Measurements from ENCODE around the gene SLC35B1. TPM values are rescaled to one million over a fixed set of nuclear protein-coding genes. Genes with fewer than 3 reads are reported as not detected.
A peak's percentile ranks its signal among the peaks of the same experiment; 100 is the strongest.

SLC35B1 gene
- total and polyA plus RNA-seq, 5 donors: 48.6 to 75.5 (median 56.1) TPM

GRCh38 chr17:49659661-49660382, 47.9 kb downstream of the SLC35B1 start:
- Histone ChIP-seq H3K9me3 (ENCODE audit: control insufficient read depth, low read length) (no peaks in the 10 kb centered on the region), H3K4me3 (ENCODE audit: low read length) (no peak overlapping the region), H3K4me1 (ENCODE audit: control insufficient read depth, insufficient read depth, low read length) (peaks cover 6% of the 10 kb centered on the region), H3K27me3 (ENCODE audit: control insufficient read depth, insufficient read depth) (no peaks in the 10 kb centered on the region), H3K27ac (ENCODE audit: low read length) (no peak overlapping the region)
- DNase-seq: no peak
- WGBS: 74% methylated on average over 3 of the region's 3 CpGs
- intact Hi-C loops (cut with DNase I): no loop called here
- no peak for ATAC-seq

DNA sequence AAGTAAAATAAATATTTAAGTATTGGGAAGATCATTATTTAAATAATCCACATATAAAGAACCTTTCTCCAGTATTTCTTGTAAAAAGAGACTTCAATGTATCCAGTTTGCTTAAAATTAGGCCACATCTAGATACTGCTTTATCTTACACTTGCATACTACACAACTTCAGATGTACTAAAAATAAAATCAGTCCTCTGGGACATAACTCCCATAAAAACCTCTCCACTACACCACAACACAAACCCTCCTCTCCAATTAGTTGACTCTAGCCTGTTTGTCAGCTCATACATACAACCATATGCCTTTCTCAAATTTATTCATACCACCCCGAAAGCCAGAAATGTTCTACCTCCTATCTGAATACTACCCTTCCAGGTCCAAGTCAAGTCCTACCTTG, 51.5 kb downstream of the SLC35B1 start:
- ATAC-seq (no peak), DNase-seq (no peak)
- 80% methylated on average over 1 of the region's 1 CpG for WGBS
- H3K27me3 ChIP-seq (ENCODE audit: control insufficient read depth, insufficient read depth): no peaks in the 10 kb centered on the region
- H3K4me1 ChIP-seq (ENCODE audit: control insufficient read depth, insufficient read depth, low read length): peaks cover 5% of the 10 kb centered on the region
- no peaks in the 10 kb centered on the region for H3K9me3 ChIP-seq (ENCODE audit: control insufficient read depth, low read length)
- intact Hi-C loops (cut with DNase I): no loop called here
- H3K4me3 ChIP-seq (ENCODE audit: low read length): no peak overlapping the region
- peak overlapping the region; percentile 27 for H3K27ac ChIP-seq (ENCODE audit: low read length)

Other genes starting within 250 kb of the SLC35B1 start
- gene NGFR, start 212.7 kb downstream of the SLC35B1 start, total RNA-seq: 10 to 100 TPM; 21.6 to 39.8 (median 29.4) TPM
- 16.5 TPM for gene NGFR, start 212.7 kb downstream of the SLC35B1 start, polyA plus RNA-seq
- gene NXPH3, start 132.1 kb downstream of the SLC35B1 start, total RNA-seq: 1 to 10 TPM; 3.8 to 6.5 (median 4.9) TPM
- gene NXPH3, start 132.1 kb downstream of the SLC35B1 start, polyA plus RNA-seq: 5.9 TPM
- 10 to 100 TPM; 61.0 to 82.7 (median 76.6) TPM for gene SPOP, start 29.9 kb downstream of the SLC35B1 start, total RNA-seq
- gene SPOP, start 29.9 kb downstream of the SLC35B1 start, polyA plus RNA-seq: 33.7 TPM
- 10 to 100 TPM in 3 of 4 donors, 1 to 10 TPM in 1; 9.9 to 22.8 (median 17.5) TPM for gene FAM117A, start 56.2 kb upstream of the SLC35B1 start, total RNA-seq
- gene FAM117A, start 56.2 kb upstream of the SLC35B1 start, polyA plus RNA-seq: 16.9 TPM
- 10 to 100 TPM; 55.8 to 68.2 (median 57.2) TPM for gene KAT7, start 80.7 kb upstream of the SLC35B1 start, total RNA-seq
- 17.5 TPM for gene KAT7, start 80.7 kb upstream of the SLC35B1 start, polyA plus RNA-seq
- gene TAC4, start 140.1 kb upstream of the SLC35B1 start, total RNA-seq: 1 to 10 TPM in 1 of 4 donors, under 1 TPM in 1, not detected in 2; 0.47 to 1.1 TPM
- 1.0 TPM for gene TAC4, start 140.1 kb upstream of the SLC35B1 start, polyA plus RNA-seq

All from right cardiac atrium (tissue), 5 donors.